HG02840 (cell line): ENCODE data around the gene ZNF516.

Experiments used
- ATAC-seq: cut with Tn5 transposase; IDR thresholded peaks from one replicate; pipeline ENCODE4 v1.9.1; 2021; ENCODE audit warnings: mild to moderate bottlenecking, moderate library complexity, moderate number of reproducible peaks; ENCODE audit not compliant: unreplicated experiment, low FRiP score

ZNF516 gene

DNA sequence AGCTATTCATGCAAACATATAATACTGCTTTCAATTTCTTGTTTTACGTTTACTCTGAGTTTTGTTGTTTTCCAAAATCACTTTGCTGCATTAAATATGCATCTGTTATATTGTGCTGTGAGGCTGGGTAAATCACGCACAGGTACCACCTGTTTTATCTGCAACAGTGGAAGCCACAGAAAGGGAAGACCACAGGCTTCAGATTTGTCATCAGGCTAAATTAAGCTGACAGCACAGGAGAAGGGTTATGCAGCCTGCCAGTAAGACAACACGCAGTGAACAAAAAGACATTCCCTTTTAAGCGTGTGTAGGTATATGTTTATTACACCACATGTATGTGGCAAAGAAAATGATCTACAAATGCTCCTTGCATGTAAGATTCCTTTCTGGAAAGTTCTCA is 38.2 kb downstream of the ZNF516 start:
- no peak for ATAC-seq

DNA sequence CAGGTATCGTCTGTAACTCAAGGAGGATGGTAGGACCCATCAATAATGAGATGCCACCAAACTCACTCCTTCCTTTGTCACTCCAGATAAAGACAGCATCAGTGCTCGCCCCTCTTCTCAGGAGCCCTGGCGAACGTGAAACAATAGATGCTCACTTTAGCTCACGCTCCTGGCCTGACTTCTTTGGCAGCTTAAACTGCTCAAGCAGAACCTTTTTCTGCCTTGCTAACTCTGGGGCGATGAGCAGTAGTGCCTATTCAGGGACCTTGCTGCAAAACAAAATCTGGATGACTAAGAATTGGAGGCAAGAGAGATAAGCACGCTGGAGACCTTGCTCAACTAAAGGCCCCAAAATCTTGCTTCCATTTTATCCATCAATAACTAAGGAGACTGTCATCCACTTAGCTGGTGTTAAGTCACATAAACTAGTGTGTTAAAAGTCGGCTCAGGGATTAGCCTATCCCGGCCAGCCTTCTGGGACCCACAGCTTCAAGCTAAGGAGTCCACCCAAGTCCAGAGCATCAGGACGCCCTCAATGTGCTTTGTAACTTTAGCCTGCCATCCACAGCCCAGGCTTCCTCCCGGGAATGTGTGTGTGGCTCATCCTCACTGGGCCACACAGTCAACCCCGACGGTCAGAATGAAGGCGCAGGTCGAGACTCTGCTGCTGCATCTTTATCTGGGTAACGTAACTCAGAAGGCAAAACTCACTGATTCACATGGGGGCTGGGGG is 38.9 kb downstream of the ZNF516 start:
- ATAC-seq = no peak

DNA sequence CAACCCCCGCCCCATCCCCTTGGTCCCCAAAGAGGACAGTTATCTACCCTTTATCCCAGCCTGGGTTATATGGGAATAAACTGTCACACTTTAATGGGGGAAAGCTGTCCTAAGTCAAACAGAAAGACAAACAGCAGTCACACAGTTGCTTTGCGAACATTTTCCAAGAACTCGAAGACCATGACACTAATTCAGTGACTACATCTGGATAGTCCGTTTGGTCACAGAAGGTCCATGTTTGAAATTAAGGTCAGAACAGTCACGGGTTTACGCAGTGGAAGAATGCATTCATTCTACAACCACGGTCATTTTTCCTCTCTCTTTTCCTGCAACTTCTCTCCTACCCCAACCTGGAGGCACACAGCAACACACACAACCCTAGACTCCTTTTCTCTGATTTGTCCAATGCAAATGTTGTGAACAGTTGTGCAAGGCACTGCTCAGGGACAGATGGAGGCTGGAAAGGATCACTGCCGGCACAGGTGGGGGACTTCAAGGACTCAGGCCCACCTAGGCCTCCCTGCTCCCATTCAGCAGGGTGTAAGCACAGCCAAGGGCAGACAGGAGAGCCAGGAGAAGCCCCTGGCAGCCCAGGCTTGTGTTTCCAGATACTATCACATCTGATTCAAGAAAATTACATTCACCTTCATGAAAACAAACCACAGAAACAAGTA is 39.9 kb downstream of the ZNF516 start:
- ATAC-seq = no peak

DNA sequence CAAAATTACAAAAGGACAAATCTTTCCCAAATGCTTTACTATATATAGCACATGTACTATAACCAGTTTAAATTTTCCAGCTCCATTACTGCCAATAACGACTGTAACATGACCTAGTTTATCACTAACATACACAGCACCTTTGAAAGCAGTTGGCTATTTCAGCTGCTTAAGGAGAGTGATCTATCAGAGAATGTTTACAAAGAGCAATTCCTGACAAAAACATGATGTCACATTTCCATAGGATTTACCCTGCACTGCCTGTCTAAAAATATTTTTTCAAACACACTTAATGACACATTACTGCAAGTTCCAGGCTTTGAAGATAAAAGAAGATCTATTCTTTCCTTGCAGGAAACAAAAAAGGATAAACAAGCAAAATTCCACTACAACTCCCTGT is 40.6 kb downstream of the ZNF516 start:
- ATAC-seq = no peak

DNA sequence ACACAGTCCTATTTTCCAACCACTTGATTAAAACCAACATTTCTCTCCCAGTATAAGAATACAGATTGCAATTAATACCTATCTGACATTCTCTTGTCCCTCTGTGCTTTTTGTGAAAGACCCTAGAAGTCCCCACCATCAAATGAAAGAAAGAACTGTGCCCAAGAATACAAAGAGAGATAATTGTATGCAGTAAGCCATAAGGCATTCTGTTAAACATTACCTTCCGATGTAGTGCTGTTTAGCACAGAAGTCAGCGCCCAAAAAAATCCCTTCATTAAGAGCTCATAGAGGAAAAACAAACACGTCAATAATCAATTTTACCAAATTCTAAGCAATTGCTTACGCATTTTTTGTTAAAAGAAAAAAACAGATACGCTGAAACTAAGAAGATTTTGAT is 41.1 kb downstream of the ZNF516 start:
- no peak for ATAC-seq

DNA sequence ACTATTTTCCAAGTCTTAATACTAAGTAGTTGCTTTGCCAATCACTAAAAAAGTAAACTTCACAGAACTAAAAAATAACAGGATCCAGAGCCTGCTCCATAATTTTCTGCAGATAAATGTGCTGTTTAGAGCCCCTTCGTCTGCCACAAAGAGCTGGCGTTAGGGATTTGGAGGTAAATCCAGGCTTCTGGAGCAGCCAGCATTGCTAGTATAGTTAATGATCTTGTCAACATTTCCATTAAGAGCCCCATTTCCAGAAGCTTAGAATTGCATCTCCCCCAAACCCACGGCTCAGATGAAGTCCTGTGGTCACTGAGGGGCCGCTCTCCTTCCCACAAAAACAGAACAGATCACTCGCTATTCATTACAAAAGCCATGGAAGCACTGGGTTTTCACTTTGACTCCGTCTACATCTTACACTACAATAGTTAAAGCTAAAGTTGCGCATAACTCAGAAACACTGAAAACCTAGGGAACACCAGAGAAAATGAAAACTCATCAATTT is 41.9 kb downstream of the ZNF516 start:
- ATAC-seq = no peak

DNA sequence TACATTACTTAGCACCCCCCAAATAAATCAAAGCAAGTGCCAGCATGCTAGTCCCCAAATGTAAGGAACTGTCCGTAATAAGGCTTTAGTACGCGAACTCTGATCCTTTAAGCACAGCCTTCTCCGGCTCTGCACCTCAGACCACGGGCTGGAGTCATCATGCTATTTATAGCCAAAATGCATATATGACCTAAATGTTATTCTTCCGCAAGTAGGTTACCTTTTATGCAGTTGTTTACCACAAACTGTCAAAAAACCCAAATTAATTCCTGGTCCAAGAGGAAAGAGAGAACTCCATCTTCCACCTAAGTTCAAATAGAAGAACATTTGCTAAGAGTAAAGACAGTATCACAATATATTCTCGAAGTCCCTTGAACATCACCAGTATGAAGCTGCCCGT is 42.7 kb downstream of the ZNF516 start:
- ATAC-seq = no peak

DNA sequence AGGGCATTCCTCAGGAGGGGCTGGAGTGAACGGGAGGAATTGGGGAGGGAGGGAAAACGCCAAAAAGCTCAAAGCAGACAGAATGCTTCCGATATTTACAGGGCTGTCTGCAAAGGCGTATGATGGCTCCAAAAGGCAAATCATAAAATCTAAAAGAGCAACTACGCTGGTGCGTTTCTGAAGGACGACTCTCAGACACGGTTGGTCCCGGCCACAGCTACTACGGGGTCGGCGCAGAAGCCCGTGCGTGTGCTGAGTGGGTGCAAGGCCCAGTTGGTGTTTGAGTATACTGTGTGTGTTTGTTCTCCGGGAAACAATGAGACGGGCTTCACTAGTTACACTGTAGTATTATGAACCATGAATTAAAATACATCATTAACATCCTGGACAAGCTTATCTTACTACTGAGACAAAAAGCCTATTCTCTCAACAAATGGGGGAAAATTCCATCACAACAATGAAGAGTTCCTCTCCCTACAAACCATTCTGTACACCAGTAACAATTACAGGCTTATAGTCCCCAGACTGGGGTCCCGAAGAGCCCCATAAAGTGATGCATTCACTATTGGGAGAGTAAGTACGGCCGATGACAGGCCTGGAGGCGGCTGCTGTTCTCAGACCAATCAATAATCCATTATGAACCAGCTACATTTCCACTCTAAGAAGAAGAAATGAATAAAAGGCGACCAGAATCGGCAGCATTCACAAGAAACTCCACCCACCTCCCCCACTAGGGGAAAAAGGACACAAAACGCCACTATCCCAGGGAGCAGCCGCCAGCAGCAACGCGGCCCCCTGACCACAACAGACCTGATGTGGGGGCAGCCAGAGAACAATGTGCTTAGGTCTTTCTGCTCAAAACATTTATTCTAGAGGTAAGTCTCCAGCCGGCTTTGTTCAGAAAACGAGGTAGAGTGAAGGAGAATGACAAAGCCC is 43.4 kb downstream of the ZNF516 start:
- ATAC-seq = no peak

DNA sequence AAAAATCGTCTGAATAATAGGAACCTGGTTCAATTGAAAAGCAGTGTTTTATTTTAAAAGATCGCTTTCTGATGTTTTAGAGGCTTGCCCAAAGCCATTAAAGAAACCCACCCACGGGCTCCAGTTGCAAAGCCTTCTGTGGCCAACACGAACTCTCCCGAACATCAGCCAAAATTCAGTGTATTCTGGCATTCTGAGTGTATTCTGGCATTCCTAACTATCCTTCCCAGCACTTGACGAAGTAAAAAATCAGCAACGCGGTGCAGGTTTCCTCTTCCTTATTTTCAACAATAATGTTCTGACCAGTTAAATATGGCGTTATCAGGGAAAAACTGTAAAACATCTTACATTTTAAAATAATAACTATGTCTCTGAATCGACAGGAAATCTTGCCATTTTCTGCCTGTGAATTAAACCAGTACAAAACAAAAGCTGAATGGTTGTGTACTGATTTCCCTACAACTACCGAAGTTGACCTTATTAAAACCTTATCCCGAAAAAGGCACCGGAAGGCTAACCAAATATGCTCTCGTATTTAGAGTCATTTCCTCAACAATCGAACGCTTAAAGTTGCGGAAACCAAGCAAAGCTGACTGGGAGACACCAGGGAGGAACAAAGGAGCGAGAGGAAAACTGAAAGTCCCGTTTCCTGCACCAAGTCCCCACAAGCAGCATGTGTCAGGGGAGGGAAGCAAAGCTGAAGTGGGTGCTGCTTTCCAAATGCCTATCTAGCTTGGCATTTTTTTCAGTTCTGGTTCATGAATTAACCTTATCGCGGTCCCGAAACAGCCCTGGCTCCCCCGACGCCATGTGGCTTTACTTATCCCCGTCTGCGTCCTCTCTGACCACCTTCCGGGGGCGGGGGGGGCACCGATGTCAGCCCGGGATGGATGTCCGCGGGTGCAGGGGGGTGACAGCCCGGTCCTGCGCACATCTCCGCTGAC is 44.3 kb downstream of the ZNF516 start:
- ATAC-seq = no peak

DNA sequence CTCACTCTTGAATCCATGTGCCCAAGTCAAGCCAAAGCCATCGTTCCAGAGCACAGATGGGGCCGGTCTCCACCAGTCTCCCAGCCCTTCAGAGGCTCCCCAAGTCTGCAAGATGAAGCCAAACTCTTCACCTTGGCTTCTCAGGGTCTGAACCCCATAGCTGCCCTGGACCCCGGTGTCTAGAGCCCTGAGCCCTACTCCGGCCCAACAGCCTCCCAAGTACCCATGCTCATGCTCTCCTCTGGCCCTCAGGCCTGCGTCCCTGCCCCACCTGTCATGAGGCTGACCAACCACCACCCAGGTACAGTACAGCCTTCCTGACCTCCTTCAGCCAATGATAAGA is 46.0 kb downstream of the ZNF516 start:
- no peak for ATAC-seq

DNA sequence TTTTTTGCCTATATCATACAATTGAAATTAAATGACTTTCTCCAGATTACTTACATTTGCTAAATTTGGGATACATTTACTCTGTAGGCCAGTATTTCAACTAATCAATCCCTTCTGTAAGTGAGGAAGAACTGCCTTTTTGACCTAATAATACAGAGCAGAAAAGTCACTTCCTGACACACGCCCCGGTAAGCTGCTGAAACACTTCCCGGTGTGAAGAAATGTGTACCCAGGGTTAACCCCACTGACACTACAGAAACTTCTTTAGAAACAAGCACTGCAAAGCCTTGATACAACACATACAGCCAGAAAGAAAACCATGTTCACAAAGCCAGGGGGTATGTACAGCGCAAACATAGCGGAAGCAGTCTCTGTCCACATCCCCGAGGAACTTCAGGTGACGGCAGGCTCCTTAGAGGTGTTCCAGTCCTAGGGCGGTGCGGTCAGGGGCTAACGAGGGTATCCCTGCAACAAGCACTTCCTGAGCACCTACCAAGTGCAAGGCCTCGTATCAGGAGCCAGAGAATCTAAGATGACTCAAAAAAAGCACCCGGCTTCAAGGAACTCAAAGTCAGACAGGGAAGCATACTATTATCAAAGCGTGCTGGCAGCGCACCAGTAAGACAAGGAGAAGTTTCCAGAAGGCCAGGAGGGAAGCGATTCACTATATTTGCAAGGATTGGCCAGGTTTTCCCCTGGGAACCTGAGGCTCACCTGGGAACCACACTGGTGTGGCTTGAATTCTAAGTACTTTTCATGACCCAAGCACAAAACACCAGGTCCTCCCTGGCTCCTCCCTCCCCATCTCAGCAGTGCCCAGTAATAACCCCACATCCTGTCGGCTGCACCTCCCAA is 46.6 kb downstream of the ZNF516 start:
- ATAC-seq = no peak

DNA sequence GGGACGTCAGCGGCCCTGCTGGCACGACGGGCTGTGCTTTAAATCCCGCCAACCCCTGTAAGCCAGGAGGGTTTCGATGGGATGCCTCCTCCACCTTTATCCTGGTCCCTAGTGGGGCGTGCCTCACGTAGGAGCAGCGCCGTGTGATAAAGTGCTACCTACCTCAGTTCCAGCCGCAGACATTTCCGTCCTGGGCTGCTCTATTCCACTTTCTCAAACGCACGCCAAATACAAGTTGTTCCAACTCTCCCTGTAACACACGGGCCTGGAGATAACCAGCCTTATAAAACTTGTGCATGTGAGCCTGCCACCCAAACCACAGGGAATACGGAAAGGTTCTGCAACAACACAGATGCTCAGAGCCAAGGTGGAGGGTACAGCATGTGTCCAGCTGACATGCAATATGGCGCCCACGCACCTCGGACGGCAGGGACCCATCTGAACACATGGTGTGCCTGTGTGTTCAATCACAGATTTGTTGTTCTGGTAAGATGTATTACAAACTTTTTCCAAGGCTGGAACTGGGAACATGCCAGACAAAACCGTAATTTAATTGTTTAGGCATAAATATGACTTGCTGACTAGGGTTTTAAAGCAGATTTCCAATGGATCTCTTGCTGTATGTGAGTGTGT is 47.7 kb downstream of the ZNF516 start:
- no peak for ATAC-seq

DNA sequence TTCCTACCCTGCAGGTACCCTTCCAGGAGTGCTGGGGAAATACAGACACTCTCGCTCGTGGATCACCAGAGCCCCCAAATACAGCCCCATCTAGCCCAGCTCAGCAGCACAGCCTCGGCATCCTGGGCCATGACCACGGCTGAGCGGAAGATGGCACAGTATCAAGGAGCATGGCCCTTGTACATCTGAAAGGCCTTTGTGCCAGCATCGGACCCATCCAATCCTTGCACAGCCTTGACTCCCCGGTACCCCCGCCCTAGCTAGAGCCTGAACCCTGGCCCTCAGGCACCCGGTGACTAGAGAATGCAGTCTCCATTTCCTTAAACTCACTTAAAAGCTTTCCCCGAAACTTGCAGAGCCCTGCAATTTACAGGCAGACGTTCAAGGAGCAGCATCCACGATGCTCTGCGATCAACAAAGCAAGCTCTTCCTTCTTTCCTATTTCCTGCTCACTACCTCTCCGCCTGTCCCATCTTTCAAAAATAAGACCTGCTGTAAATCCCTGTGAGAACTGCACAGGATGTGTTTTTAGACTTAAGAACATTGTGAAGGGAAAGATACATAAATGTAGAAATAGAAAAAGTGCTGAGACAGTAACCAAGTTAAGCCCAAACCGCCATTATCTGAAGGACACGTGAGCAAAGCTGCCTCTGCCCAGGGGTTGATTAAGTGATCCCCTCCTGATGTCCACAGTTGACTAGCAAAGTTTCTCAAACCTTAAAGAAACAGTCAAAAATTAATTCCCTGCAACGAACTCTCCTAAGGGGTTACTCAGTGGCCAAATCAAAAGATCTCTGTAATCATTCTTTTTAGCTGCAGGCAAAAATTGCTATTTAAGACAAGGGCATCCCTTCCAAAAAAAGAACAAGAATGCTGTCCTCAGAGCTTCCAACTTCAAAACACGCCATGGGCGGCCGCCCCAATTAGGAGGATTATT is 48.5 kb downstream of the ZNF516 start:
- ATAC-seq = no peak

DNA sequence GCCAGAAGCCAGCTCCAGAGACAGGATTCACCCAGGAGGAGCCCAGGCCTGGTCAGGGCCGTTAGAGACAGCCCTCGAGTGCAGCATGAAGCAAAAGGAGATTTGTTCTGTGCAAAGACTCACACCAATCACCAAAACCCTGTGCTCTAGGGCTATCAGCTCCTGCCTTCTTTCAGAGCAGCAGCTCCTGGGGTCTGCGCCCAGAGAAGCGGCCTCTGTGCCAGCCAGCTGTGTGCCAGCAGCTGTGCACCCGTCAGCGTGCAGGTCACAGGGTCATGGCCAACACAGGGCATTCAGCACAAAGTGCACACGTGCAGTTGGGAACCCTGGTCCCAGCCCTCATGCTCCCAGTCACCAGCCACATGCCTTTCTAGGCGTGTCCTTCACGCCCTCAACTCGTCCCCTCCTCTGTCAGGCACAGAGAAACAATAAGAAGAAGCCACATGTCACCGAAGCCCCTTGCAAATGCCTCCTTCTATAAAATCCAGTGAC is 49.3 kb downstream of the ZNF516 start:
- ATAC-seq = no peak

DNA sequence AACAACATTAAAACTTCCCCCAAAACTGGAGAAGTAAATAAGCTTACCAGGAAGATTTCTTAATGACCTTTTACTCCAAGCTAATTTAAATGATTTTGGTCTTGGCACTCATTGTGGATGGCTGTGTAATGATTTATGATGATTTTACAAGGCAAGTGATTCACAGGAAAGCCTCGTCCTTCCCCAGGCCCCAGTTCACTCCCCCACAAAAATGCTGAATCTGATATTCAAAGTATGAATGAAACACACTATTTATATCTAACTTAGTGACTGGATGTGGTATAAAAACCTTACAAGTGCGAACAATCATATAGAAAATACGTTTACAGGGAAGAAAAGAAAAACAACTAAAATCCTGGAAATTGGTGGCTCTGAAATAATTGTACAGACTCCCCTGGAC is 49.8 kb downstream of the ZNF516 start:
- no peak for ATAC-seq

DNA sequence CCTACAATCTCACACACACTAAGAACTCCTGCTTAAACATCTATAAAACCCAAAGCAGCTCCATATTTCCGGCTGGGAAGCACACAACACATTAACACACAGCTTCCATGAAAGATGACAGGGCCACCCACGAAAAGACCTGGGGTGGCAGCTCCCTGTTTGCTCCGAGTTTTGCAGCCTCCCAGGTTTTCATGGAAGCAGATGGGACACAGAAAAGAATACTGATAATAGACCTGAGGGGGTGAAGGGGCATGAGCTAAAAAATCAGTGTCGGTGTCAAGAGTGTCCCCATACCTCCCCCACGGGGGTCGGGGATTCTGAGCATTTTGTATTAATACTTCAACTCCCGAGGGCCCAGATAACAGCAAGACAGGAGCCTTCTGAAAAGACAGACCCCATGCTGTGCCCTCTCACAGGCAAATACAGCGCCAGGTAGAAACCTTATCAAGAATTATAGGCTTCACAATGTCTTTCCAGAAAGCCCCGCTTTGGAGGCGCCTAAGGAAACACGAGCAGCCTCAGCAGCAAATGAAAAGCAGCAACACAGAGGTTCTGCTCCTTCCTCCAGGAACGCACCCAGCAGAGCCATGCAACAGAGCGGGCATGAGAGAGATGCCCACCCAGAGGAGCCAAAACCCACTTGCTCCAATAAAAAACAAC is 50.5 kb downstream of the ZNF516 start:
- no peak for ATAC-seq
